ENCODE results near the gene PIGZ.

DNA sequence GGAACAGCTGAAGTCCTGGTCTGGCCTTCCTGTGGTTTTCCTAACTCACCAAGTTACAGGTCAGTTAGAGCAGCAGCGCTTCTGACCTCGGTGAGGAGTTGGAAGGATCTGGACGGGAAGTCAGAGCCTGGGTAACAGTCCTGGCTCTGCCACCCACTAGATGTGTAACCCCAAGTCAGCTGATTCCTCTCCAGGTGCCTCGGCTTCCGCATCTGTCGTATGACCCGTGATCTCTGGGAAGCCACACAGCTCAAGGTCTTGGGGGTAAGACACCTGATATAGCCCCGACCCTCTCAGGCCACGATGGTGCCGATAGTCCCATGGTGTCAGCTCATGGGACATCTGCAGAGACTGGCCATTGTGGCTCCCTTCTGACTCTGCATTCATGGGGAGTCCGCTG, 8.3 kb upstream of the PIGZ start:
- TF ChIP-seq, protein P1, sequence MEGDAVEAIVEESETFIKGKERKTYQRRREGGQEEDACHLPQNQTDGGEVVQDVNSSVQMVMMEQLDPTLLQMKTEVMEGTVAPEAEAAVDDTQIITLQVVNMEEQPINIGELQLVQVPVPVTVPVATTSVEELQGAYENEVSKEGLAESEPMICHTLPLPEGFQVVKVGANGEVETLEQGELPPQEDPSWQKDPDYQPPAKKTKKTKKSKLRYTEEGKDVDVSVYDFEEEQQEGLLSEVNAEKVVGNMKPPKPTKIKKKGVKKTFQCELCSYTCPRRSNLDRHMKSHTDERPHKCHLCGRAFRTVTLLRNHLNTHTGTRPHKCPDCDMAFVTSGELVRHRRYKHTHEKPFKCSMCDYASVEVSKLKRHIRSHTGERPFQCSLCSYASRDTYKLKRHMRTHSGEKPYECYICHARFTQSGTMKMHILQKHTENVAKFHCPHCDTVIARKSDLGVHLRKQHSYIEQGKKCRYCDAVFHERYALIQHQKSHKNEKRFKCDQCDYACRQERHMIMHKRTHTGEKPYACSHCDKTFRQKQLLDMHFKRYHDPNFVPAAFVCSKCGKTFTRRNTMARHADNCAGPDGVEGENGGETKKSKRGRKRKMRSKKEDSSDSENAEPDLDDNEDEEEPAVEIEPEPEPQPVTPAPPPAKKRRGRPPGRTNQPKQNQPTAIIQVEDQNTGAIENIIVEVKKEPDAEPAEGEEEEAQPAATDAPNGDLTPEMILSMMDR (IDR thresholded peaks at IDR 0.05): no peak
- no peak for TF ChIP-seq POLR2AphosphoS5 (IDR thresholded peaks at IDR 0.05)
- TF ChIP-seq POLR2A (IDR thresholded peaks at IDR 0.05): no peak
